GM21619 (cell line): ENCODE data around the gene DZIP3.

Experiments used
- ATAC-seq: cut with Tn5 transposase; IDR thresholded peaks from one replicate; pipeline ENCODE4 v1.9.1; 2021; ENCODE audit not compliant: unreplicated experiment

The DZIP3 gene

GRCh38 chr3:108589081-108589997 is at the start of gene DZIP3, which contains the start of gene CIP2A:
Gene DZIP3, plus strand, starts transcription at chr3:108589722. Its CDS starts 15,685 bp downstream, at chr3:108605407.
Gene CIP2A, minus strand, starts transcription at chr3:108589438. Its CDS starts 63 bp downstream, at chr3:108589375.
- peak; percentile 89 for ATAC-seq

GRCh38 chr3:108546247-108546646 is 43.3 kb upstream of the DZIP3 start:
- ATAC-seq, result peak; percentile 46

GRCh38 chr3:108546692-108547091 is 42.8 kb upstream of the DZIP3 start:
- peak; percentile 65 for ATAC-seq

- no peak for ATAC-seq
These were observed 41.2 kb upstream of the DZIP3 start for GRCh38 chr3:108548304-108548703.

GRCh38 chr3:108548886-108549285 is 40.6 kb upstream of the DZIP3 start:
- ATAC-seq, result no peak

- ATAC-seq, result no peak
These were observed 37.0 kb upstream of the DZIP3 start for GRCh38 chr3:108552267-108553159.

GRCh38 chr3:108554229-108554628 is 35.3 kb upstream of the DZIP3 start:
- ATAC-seq, result no peak

GRCh38 chr3:108554913-108555571 is 34.5 kb upstream of the DZIP3 start:
- no peak for ATAC-seq

- ATAC-seq, result no peak
These were observed 33.4 kb upstream of the DZIP3 start for GRCh38 chr3:108555966-108556581.

- ATAC-seq, result no peak
These were observed 27.0 kb upstream of the DZIP3 start for GRCh38 chr3:108562565-108562964.

GRCh38 chr3:108564564-108564963 is 25.0 kb upstream of the DZIP3 start:
- ATAC-seq, result no peak

GRCh38 chr3:108565506-108565905 is 24.0 kb upstream of the DZIP3 start:
- no peak for ATAC-seq

- no peak for ATAC-seq
These were observed 22.9 kb upstream of the DZIP3 start for GRCh38 chr3:108566599-108566998.

GRCh38 chr3:108569336-108569735 is 20.2 kb upstream of the DZIP3 start:
- ATAC-seq, result no peak

GRCh38 chr3:108578064-108578463 is 11.5 kb upstream of the DZIP3 start:
- no peak for ATAC-seq

GRCh38 chr3:108588601-108589000 is 921 bp upstream of the DZIP3 start:
- ATAC-seq, result no peak

GRCh38 chr3:108589998-108590323 is 439 bp downstream of the DZIP3 start:
- ATAC-seq, result no peak

GRCh38 chr3:108590460-108590859 is 938 bp downstream of the DZIP3 start:
- ATAC-seq, result no peak

GRCh38 chr3:108595321-108595720 is 5.8 kb downstream of the DZIP3 start:
- no peak for ATAC-seq

- no peak for ATAC-seq
These were observed 8.9 kb downstream of the DZIP3 start for GRCh38 chr3:108598375-108598774.
